ENCODE data around the gene PPP2R5D. TPM values are rescaled to one million over a fixed set of nuclear protein-coding genes. Genes with fewer than 3 reads are reported as not detected.

The PPP2R5D gene
- total and polyA plus RNA-seq, 9 of the 15 experiments (the other 6 are each of a cell fraction or from before 2014, with no cell fraction given) = 1.3 to 96.1 (median 38.4) TPM

- TF ChIP-seq, protein P1, sequence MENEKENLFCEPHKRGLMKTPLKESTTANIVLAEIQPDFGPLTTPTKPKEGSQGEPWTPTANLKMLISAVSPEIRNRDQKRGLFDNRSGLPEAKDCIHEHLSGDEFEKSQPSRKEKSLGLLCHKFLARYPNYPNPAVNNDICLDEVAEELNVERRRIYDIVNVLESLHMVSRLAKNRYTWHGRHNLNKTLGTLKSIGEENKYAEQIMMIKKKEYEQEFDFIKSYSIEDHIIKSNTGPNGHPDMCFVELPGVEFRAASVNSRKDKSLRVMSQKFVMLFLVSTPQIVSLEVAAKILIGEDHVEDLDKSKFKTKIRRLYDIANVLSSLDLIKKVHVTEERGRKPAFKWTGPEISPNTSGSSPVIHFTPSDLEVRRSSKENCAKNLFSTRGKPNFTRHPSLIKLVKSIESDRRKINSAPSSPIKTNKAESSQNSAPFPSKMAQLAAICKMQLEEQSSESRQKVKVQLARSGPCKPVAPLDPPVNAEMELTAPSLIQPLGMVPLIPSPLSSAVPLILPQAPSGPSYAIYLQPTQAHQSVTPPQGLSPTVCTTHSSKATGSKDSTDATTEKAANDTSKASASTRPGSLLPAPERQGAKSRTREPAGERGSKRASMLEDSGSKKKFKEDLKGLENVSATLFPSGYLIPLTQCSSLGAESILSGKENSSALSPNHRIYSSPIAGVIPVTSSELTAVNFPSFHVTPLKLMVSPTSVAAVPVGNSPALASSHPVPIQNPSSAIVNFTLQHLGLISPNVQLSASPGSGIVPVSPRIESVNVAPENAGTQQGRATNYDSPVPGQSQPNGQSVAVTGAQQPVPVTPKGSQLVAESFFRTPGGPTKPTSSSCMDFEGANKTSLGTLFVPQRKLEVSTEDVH (IDR thresholded peaks at IDR 0.05; ENCODE audit: low read depth, partially characterized antibody) = no peak
- TF ChIP-seq JUN (IDR thresholded peaks at IDR 0.05; ENCODE audit: borderline replicate concordance, low read depth, low read length) (no peak), JUN (CRISPR knock-in tag; IDR thresholded peaks at IDR 0.05; ENCODE audit: borderline replicate concordance) (no peak), ETV5 (CRISPR knock-in tag; IDR thresholded peaks at IDR 0.05; ENCODE audit: low read depth) (no peak), TFE3 (CRISPR knock-in tag; IDR thresholded peaks at IDR 0.05) (no peak), GTF2F1 (IDR thresholded peaks at IDR 0.05; ENCODE audit: low read depth, low read length) (no peak), ZNF212 (CRISPR knock-in tag; IDR thresholded peaks at IDR 0.05) (no peak), ZNF23 (CRISPR knock-in tag; IDR thresholded peaks at IDR 0.05) (no peak), KDM4B (IDR thresholded peaks at IDR 0.05; ENCODE audit: borderline replicate concordance in 2 of 2, low read depth in 1 of 2) (no peak)
Observed at GRCh38 chr6:42962502-42963178, 21.7 kb upstream of the PPP2R5D start (continued).

All from K562 (cell line).